Astrocyte (in vitro differentiated cells and primary cell): Measurements from ENCODE around the gene ALPL. TPM values are rescaled to one million over a fixed set of nuclear protein-coding genes. Genes with fewer than 3 reads are reported as not detected.

ENCODE experiments used
- DNase-seq: peaks from one replicate; pipeline ENCODE4 v3.0.0-alpha.2; 2010; ENCODE audit warnings: low read depth
- FAIRE-seq: peaks from 2 replicates; lab custom pipeline; 2011; peaks lifted over from hg19 to GRCh38; lab: Jason Lieb, UNC
- H2AFZ ChIP-seq: 2 replicates; pipeline ENCODE4 v1.6.0; 2012; ENCODE audit warnings: low read depth, low read length, inconsistent platforms
- H3K27ac ChIP-seq: 2 replicates; pipeline ENCODE4 v1.5.1; 2011; ENCODE audit warnings: low read depth, low read length, inconsistent platforms
- H3K27me3 ChIP-seq: 2 replicates; pipeline ENCODE4 v1.6.0; 2011; ENCODE audit warnings: low read length, inconsistent platforms; ENCODE audit not compliant: insufficient read depth
- H3K36me3 ChIP-seq: 2 replicates; pipeline ENCODE4 v1.5.1; 2011; ENCODE audit warnings: low read length, inconsistent platforms; ENCODE audit not compliant: insufficient read depth
- H3K4me1 ChIP-seq: 2 replicates; pipeline ENCODE4 v1.5.1; 2011; ENCODE audit warnings: low read length, inconsistent platforms; ENCODE audit not compliant: insufficient read depth
- H3K4me2 ChIP-seq: 2 replicates; pipeline ENCODE4 v1.6.0; 2012; ENCODE audit warnings: low read length, inconsistent platforms
- H3K4me3 ChIP-seq: 2 replicates; pipeline ENCODE4 v1.5.1; 2011; ENCODE audit warnings: low read depth, mild to moderate bottlenecking, low read length, inconsistent platforms; ENCODE audit not compliant: insufficient read depth
- H3K79me2 ChIP-seq: 2 replicates; pipeline ENCODE4 v1.6.0; 2012; ENCODE audit warnings: mild to moderate bottlenecking, low read length, inconsistent platforms; ENCODE audit not compliant: insufficient read depth
- H3K9ac ChIP-seq: 2 replicates; pipeline ENCODE4 v1.6.0; 2012; ENCODE audit warnings: mild to moderate bottlenecking, low read length, inconsistent platforms
- H3K9me3 ChIP-seq: 2 replicates; pipeline ENCODE4 v1.5.1; 2012; ENCODE audit warnings: low read depth, mild to moderate bottlenecking, low read length, inconsistent platforms; ENCODE audit not compliant: insufficient read depth
- H4K20me1 ChIP-seq: 2 replicates; pipeline ENCODE4 v1.6.0; 2012; ENCODE audit warnings: low read length, inconsistent platforms; ENCODE audit not compliant: insufficient read depth
- H3K27ac Mint-ChIP-seq: one replicate; pipeline ENCODE4 v1.8.0; 2021; ENCODE audit warnings: mild to moderate bottlenecking, mixed read lengths; ENCODE audit not compliant: unreplicated experiment
- H3K27me3 Mint-ChIP-seq: one replicate; pipeline ENCODE4 v1.8.0; 2021; ENCODE audit warnings: low read depth, mixed read lengths; ENCODE audit not compliant: unreplicated experiment
- H3K36me3 Mint-ChIP-seq: one replicate; pipeline ENCODE4 v1.8.0; 2021; ENCODE audit warnings: low read depth, mixed read lengths; ENCODE audit not compliant: unreplicated experiment
- H3K4me1 Mint-ChIP-seq: one replicate; pipeline ENCODE4 v1.8.0; 2021; ENCODE audit warnings: low read depth, mixed read lengths; ENCODE audit not compliant: unreplicated experiment
- H3K4me3 Mint-ChIP-seq: one replicate; pipeline ENCODE4 v1.8.0; 2021; ENCODE audit warnings: mild to moderate bottlenecking, moderate library complexity, mixed read lengths; ENCODE audit not compliant: unreplicated experiment
- H3K9me3 Mint-ChIP-seq: one replicate; pipeline ENCODE4 v1.8.0; 2021; ENCODE audit warnings: mild to moderate bottlenecking, mixed read lengths; ENCODE audit not compliant: unreplicated experiment
- CTCF ChIP-seq: IDR thresholded peaks from 2 replicates; pipeline ENCODE4 v1.5.1; 2011; ENCODE audit warnings: low read depth, mild to moderate bottlenecking, inconsistent platforms, low read length, moderate library complexity; ENCODE audit not compliant: insufficient read depth
- EZH2 ChIP-seq: IDR thresholded peaks from 2 replicates; pipeline ENCODE4 v1.6.1; 2012; ENCODE audit warnings: mild to moderate bottlenecking, low read length, inconsistent platforms; ENCODE audit not compliant: insufficient read depth
- total RNA-seq: library from RNA; stranded (reverse); gene quantifications from 2 replicates; pipeline ENCODE4 v1.2.1, GENCODE V29; 2021

Gene ALPL
- total RNA-seq, 1 donor from 2014 or later: 24.3 TPM

- no peak overlapping the region for H3K27ac Mint-ChIP-seq
- no peak for FAIRE-seq
- TF ChIP-seq EZH2 (no peak), CTCF (no peak)
These were observed 53.7 kb downstream of the ALPL start for GRCh38 chr1:21562896-21563295.

GRCh38 chr1:21563971-21564370 lies 54.7 kb downstream of the ALPL start:
- Mint-ChIP-seq H3K36me3 (peaks cover 6% of the 10 kb centered on the region), H3K9me3 (no peaks in the 10 kb centered on the region), H3K4me1 (peaks cover 24% of the 10 kb centered on the region), H3K27me3 (peaks cover 12% of the 10 kb centered on the region), H3K4me3 (no peak overlapping the region), H3K27ac (no peak overlapping the region)
- DNase-seq (no peak), FAIRE-seq (no peak)
- Histone ChIP-seq H3K9ac (no peak overlapping the region), H3K27ac (no peak overlapping the region), H3K4me2 (no peak overlapping the region), H3K4me1 (peaks cover 22% of the 10 kb centered on the region), H3K27me3 (no peaks in the 10 kb centered on the region), H3K4me3 (no peak overlapping the region), H4K20me1 (no peaks in the 10 kb centered on the region), H2AFZ (no peak overlapping the region), H3K9me3 (no peaks in the 10 kb centered on the region), H3K79me2 (no peaks in the 10 kb centered on the region), H3K36me3 (no peaks in the 10 kb centered on the region)
- no peak for TF ChIP-seq CTCF

More at GRCh38 chr1:21562896-21563295, 53.7 kb downstream of the ALPL start:
- no peaks in the 10 kb centered on the region for H3K9me3 ChIP-seq
- no peak overlapping the region for H3K9ac ChIP-seq
- DNase-seq: no peak
- Mint-ChIP-seq H3K9me3 (no peaks in the 10 kb centered on the region), H3K36me3 (peaks cover 6% of the 10 kb centered on the region), H3K4me3 (no peak overlapping the region), H3K4me1 (peaks cover 13% of the 10 kb centered on the region), H3K27me3 (peaks cover 12% of the 10 kb centered on the region)
- H2AFZ ChIP-seq: no peak overlapping the region
- peaks cover 2% of the 10 kb centered on the region for H3K27me3 ChIP-seq
- no peaks in the 10 kb centered on the region for H3K36me3 ChIP-seq
- no peak overlapping the region for H3K27ac ChIP-seq
- peaks cover 12% of the 10 kb centered on the region for H3K4me1 ChIP-seq
- H3K79me2 ChIP-seq: no peaks in the 10 kb centered on the region
- H3K4me2 ChIP-seq: no peak overlapping the region
- no peak overlapping the region for H3K4me3 ChIP-seq
- H4K20me1 ChIP-seq: no peaks in the 10 kb centered on the region

GRCh38 chr1:21564521-21565095 lies 55.4 kb downstream of the ALPL start:
- Histone ChIP-seq H3K4me3 (no peak overlapping the region), H3K36me3 (no peaks in the 10 kb centered on the region), H3K9ac (no peak overlapping the region), H4K20me1 (no peaks in the 10 kb centered on the region), H3K27me3 (no peaks in the 10 kb centered on the region), H3K27ac (no peak overlapping the region), H3K79me2 (no peaks in the 10 kb centered on the region), H3K4me1 (peaks cover 24% of the 10 kb centered on the region), H3K9me3 (no peaks in the 10 kb centered on the region), H3K4me2 (no peak overlapping the region), H2AFZ (no peak overlapping the region)
- Mint-ChIP-seq H3K27me3 (peaks cover 11% of the 10 kb centered on the region), H3K36me3 (peaks cover 6% of the 10 kb centered on the region), H3K9me3 (no peaks in the 10 kb centered on the region), H3K4me3 (no peak overlapping the region), H3K4me1 (peaks cover 24% of the 10 kb centered on the region), H3K27ac (no peak overlapping the region)
- TF ChIP-seq CTCF (no peak), EZH2 (no peak)
- no peak for DNase-seq
- no peak for FAIRE-seq
